GOT3 (cell line): ENCODE data around the gene OR1M1.

Experiments
- DNase-seq: peaks from one replicate; lab custom pipeline; 2025; ENCODE audit warnings: mixed read lengths; lab: John Stamatoyannopoulos, UW

OR1M1 gene

GRCh38 chr19:9075064-9075949 lies 11.6 kb upstream of the OR1M1 start:
- peak; percentile 70 for DNase-seq

- no peak for DNase-seq
Observed at GRCh38 chr19:9076901-9077300, 10.0 kb upstream of the OR1M1 start.

- DNase-seq, result no peak
Observed at GRCh38 chr19:9078651-9079050, 8.2 kb upstream of the OR1M1 start.

GRCh38 chr19:9107375-9107774 lies 20.5 kb downstream of the OR1M1 start, which contains the start of gene OR7G2:
Gene OR7G2 (minus strand): TSS chr19:9107475. CDS start chr19:9103243, 4,232 bp downstream.
- no peak for DNase-seq

GRCh38 chr19:9109959-9110358 lies 23.1 kb downstream of the OR1M1 start:
- DNase-seq, result no peak

- DNase-seq, result no peak
Observed at GRCh38 chr19:9115307-9115813, 28.5 kb downstream of the OR1M1 start, which contains the start of gene OR7G1. Gene OR7G1 (minus strand): TSS chr19:9115763. CDS start chr19:9115763, 0 bp downstream.

- DNase-seq, result no peak
Observed at GRCh38 chr19:9116547-9116946, 29.7 kb downstream of the OR1M1 start.

GRCh38 chr19:9126900-9127405 lies 40.1 kb downstream of the OR1M1 start, which contains the start of gene OR7G3:
Gene OR7G3 (minus strand): TSS chr19:9126950. CDS start chr19:9126950, 0 bp downstream.
- DNase-seq, result no peak

GRCh38 chr19:9128171-9128570 lies 41.3 kb downstream of the OR1M1 start:
- no peak for DNase-seq

GRCh38 chr19:9130965-9131364 lies 44.1 kb downstream of the OR1M1 start:
- no peak for DNase-seq

GRCh38 chr19:9132422-9132821 lies 45.6 kb downstream of the OR1M1 start:
- DNase-seq, result no peak

- no peak for DNase-seq
Observed at GRCh38 chr19:9139609-9140158, 52.8 kb downstream of the OR1M1 start.

GRCh38 chr19:9140159-9140874 lies 53.5 kb downstream of the OR1M1 start, which contains the start of gene ZNF317:
Gene ZNF317 (plus strand): TSS chr19:9140397. CDS start chr19:9156017, 15,620 bp downstream.
- DNase-seq, result peak; percentile 49

GRCh38 chr19:9144920-9145319 lies 58.1 kb downstream of the OR1M1 start:
- no peak for DNase-seq
